Activated CD8-positive, alpha-beta T cell treated with anti-CD3 and anti-CD28 coated beads for 36 hours (primary cell): ENCODE results near the gene SOX18. TPM values are rescaled to one million over a fixed set of nuclear protein-coding genes. Genes with fewer than 3 reads are reported as not detected.

Source experiments
- ATAC-seq: fragments of 200-7000 bp; cut with Tn5 transposase; one replicate; pipeline ENCODE4 v1.10.0; 2021; ENCODE audit warnings: mild to moderate bottlenecking, moderate library complexity
- CTCF ChIA-PET: fragments of 350-600 bp; sonication (Branson Sonifier 250); formaldehyde crosslinking; loops from one replicate; lab custom pipeline; 2021; ENCODE audit warnings: antibody characterized with exemption; lab: Charles Lee
- POLR2A ChIA-PET: fragments of 350-600 bp; sonication (Branson Sonifier 250); formaldehyde crosslinking; loops from one replicate; lab custom pipeline; 2021; ENCODE audit warnings: antibody characterized with exemption; lab: Charles Lee
- DNase-seq: peaks from one replicate; pipeline ENCODE4 v3.0.0-alpha.2; 2020
- H3K27ac Mint-ChIP-seq: one replicate; pipeline ENCODE4 v1.8.0; 2021; ENCODE audit warnings: mild to moderate bottlenecking, mixed read lengths
- H3K27me3 Mint-ChIP-seq: one replicate; pipeline ENCODE4 v1.8.0; 2021; ENCODE audit warnings: mixed read lengths
- H3K36me3 Mint-ChIP-seq: one replicate; pipeline ENCODE4 v1.8.0; 2021; ENCODE audit warnings: low read depth, mixed read lengths
- H3K4me1 Mint-ChIP-seq: one replicate; pipeline ENCODE4 v1.8.0; 2021; ENCODE audit warnings: low read depth, mixed read lengths
- H3K4me3 Mint-ChIP-seq: one replicate; pipeline ENCODE4 v1.8.0; 2021; ENCODE audit warnings: mild to moderate bottlenecking, moderate library complexity, mixed read lengths
- H3K9me3 Mint-ChIP-seq: one replicate; pipeline ENCODE4 v1.8.0; 2021; ENCODE audit warnings: mixed read lengths
- intact Hi-C: fragments of 100-400 bp; cut with micrococcal nuclease; formaldehyde crosslinking; loops from one replicate; pipeline ENCODE4 v1.10.0; 2022
- total RNA-seq, 2 experiments: library from RNA; stranded (reverse); gene quantifications; one replicate each; pipeline ENCODE4 v1.2.3, GENCODE V29; 2021
- TF ChIP-seq, protein P1 (sequence below): fragments of 200-600 bp; IDR thresholded peaks from one replicate; pipeline ENCODE4 v1.8.0; 2022; ENCODE audit warnings: antibody characterized with exemption, mild to moderate bottlenecking

SOX18 gene
- total RNA-seq, 2 experiments from 2014 or later, result not detected

DNA sequence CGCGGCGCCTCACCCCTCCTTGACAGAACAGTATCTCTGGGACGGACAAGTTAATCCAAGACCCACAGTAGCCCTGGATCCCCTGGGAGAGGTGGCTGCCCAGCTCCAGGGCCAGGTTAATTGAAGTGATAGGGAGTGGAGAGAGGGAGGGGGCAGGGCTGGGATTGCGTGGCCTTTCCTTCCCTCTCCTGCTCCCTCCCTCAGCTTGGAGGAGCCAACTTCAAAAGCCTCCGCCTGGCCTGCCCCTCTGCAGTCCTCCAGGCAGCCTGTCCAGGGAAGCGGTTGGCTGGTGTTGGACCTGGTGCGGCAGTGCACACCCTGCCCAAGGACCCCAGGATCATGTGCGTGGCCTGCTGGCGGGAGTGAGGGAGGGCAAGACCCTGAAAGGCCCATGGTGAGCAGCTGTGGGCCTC is 13.5 kb downstream of the SOX18 start, which contains the start of gene C20orf204:
Gene C20orf204 (plus strand): TSS at position 250 of the 413 bp plus-strand sequence. CDS start 142 bp downstream, at position 392.
- Mint-ChIP-seq H3K27ac (peak within 1 kb of the TSS; percentile 94), H3K4me3 (peak within 1 kb of the TSS; percentile 42), H3K36me3 (peaks cover 9% of the 10 kb centered on the region), H3K4me1 (peaks cover 52% of the 10 kb centered on the region), H3K27me3 (peaks cover 2% of the 10 kb centered on the region), H3K9me3 (no peaks in the 10 kb centered on the region)
- ATAC-seq (no peak), DNase-seq (no peak)
- ChIA-PET CTCF (interaction anchor here (1.3 to 5.9 kb wide), 4 partner anchors 34 to 84 kb away, joined by 4 to 88 read pairs (median 8); partner anchors contain the start of genes PRPF6 and SAMD10), POLR2A (interaction anchor here (1.6 to 5.7 kb wide), 3 partner anchors 13 to 55 kb away, joined by 3 to 51 read pairs (median 5); partner anchors contain the start of genes PRPF6 and SAMD10)
- TF ChIP-seq, protein P1, sequence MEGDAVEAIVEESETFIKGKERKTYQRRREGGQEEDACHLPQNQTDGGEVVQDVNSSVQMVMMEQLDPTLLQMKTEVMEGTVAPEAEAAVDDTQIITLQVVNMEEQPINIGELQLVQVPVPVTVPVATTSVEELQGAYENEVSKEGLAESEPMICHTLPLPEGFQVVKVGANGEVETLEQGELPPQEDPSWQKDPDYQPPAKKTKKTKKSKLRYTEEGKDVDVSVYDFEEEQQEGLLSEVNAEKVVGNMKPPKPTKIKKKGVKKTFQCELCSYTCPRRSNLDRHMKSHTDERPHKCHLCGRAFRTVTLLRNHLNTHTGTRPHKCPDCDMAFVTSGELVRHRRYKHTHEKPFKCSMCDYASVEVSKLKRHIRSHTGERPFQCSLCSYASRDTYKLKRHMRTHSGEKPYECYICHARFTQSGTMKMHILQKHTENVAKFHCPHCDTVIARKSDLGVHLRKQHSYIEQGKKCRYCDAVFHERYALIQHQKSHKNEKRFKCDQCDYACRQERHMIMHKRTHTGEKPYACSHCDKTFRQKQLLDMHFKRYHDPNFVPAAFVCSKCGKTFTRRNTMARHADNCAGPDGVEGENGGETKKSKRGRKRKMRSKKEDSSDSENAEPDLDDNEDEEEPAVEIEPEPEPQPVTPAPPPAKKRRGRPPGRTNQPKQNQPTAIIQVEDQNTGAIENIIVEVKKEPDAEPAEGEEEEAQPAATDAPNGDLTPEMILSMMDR, result no peak
- intact Hi-C loops, result loop anchor here (10.0 kb wide), 1 partner anchor 51 kb away; the partner anchor contains the start of gene PRPF6

DNA sequence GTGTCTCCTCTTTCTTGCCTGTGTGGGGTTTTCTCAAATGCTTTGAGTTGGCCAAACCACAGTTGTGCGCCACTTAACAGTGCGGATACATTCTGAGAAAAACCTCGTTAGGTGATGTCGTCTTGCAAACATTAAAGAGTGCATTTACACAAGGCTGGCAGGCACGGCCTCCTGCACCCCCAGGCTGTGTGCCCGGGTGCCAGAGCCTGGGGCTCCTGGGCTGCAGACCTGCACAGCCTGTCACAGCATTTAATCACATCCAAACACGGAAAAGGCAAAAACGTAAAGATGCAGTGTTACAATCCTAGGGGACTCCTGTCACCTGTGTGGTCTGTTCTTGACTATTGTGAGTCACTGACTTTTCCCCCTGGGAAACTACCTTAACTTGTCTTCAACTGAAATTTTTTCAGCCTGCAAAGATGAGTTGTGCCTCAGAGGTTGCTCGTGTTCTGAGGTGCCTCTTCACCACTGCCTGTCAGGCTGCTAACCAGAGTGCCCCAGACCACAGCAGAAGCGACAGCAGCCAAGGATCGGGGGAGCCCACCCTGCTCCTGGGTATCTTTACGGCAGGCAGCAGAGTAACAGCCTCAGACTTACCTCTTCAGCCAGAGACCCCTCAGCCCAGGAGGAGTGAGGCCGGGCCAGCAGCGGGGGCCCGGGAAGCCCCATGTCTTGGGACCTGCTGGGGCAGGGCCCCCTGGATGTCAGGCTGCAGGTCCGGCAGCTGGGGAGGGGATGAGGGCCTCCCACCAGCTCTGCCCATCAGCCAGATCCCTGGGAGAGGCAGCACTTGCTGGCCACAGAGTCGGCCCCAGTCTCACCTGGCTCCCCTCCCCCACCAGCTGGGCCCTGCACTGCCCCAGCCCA is 14.1 kb downstream of the SOX18 start:
- intact Hi-C loops, result loop anchor here (10.0 kb wide), 1 partner anchor 50 kb away; the partner anchor contains the start of gene PRPF6
- ATAC-seq, result peak; percentile 60
- H3K27ac Mint-ChIP-seq, result peak overlapping the region; percentile 94
- H3K9me3 Mint-ChIP-seq, result no peaks in the 10 kb centered on the region
- DNase-seq, result peak; percentile 82
- CTCF ChIA-PET, result interaction anchor here (0.7 to 5.9 kb wide), 4 partner anchors 35 to 85 kb away, joined by 3 to 88 read pairs (median 6); partner anchors contain the start of genes PRPF6 and SAMD10
- H3K36me3 Mint-ChIP-seq, result peaks cover 12% of the 10 kb centered on the region
- TF ChIP-seq, protein P1, result no peak
- POLR2A ChIA-PET, result interaction anchor here (0.7 to 5.7 kb wide), 4 partner anchors 12 to 1228 kb away, joined by 3 to 51 read pairs (median 4); partner anchors contain the start of genes PRPF6 and SAMD10
- H3K4me3 Mint-ChIP-seq, result peak overlapping the region; percentile 42
- H3K27me3 Mint-ChIP-seq, result peaks cover 2% of the 10 kb centered on the region
- H3K4me1 Mint-ChIP-seq, result peaks cover 50% of the 10 kb centered on the region

DNA sequence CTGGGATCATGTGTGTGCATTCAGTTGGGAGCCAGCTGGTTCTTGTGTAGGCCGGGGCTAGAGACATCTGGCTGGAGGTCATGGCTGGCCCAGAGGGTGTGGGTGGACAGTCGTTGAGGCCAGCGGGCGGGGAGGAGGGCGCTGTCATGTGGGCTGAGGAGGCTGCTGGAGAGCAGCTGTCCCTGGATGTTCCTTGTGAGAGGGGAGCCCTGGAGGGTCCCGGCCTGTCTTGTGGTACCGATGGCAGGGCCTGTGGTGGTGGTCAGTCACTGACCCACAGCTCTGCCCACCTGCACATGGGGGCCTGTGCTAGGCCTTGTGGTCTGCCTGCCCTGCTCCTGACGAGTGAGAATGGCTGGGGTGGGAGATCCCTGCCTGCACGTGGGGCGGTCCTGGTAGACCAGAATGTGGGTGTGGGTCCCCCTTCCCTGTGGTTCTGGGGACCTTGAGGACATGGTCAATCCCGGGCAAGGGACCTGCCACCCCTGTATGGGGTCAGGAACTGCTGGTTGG is 15.4 kb downstream of the SOX18 start:
- peaks cover 2% of the 10 kb centered on the region for H3K27me3 Mint-ChIP-seq
- ChIA-PET POLR2A (interaction anchor here (0.6 kb wide), 1 partner anchor 27 kb away, joined by 3 read pairs; no protein-coding TSS in a partner anchor), CTCF (interaction anchor here (0.7 to 1.3 kb wide), 2 partner anchors 10 to 31 kb away, joined by 3 to 4 read pairs; no protein-coding TSS in a partner anchor)
- intact Hi-C loops, result loop anchor here (10.0 kb wide), 1 partner anchor 49 kb away; the partner anchor contains the start of gene PRPF6
- peak overlapping the region; percentile 94 for H3K27ac Mint-ChIP-seq
- no peak overlapping the region for H3K4me3 Mint-ChIP-seq
- ATAC-seq (no peak), DNase-seq (no peak)
- TF ChIP-seq, protein P1, result no peak
- H3K36me3 Mint-ChIP-seq, result peaks cover 15% of the 10 kb centered on the region
- H3K4me1 Mint-ChIP-seq, result peaks cover 40% of the 10 kb centered on the region
- no peaks in the 10 kb centered on the region for H3K9me3 Mint-ChIP-seq

DNA sequence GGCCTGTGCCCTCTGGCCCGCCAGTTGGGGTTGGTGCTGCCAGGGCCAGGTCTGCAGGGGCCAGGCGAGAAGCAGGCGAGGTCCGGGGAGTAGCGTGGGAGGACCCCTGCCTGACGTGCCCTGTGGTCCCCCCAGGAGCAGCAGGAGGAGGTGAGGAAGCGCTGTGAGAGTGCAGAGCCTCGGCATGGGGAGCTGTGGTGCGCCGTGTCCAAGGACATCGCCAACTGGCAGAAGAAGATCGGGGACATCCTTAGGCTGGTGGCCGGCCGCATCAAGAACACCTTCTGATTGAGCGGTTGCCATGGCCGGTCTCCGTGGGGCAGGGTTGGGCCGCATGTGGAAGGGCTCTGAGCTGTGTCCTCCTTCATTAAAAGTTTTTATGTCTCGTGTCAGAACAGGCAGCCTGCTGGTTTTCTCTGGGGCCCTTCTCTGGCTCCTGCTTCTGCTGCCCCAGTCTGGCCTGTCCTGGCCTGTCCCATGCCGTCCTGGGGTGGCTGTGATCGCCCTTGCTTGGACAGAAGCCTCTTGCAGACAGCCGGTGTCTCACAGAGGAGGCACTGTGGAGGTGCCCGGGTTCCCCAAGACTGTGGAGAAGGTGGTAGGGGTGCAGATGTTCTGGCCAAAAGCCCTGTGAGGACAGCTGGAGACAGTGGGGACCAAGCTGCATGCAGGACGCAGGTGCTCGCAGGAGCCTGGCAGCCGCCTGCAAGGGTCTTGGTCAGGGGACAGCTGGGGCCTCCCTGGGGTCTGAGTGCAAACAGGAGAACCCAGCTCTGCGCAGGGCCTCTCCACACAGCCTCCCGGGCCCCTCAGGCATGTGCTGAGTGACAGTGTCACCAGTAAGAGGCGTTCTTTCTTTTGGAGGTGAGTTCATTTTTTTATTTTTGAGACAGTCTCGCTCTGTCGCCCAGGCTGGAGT is 16.5 kb downstream of the SOX18 start:
- H3K27ac Mint-ChIP-seq, result peak overlapping the region; percentile 94
- intact Hi-C loops, result loop anchor here (10.0 kb wide), 1 partner anchor 48 kb away; the partner anchor contains the start of gene PRPF6

More for the DNA sequence above, 16.5 kb downstream of the SOX18 start:
- DNase-seq (no peak), ATAC-seq (no peak)
- TF ChIP-seq, protein P1, result no peak
- CTCF ChIA-PET, result interaction anchor here (1.3 kb wide), 1 partner anchor 30 kb away, joined by 4 read pairs; no protein-coding TSS in a partner anchor
- peaks cover 2% of the 10 kb centered on the region for H3K27me3 Mint-ChIP-seq
- H3K4me1 Mint-ChIP-seq, result peaks cover 39% of the 10 kb centered on the region
- H3K36me3 Mint-ChIP-seq, result peaks cover 17% of the 10 kb centered on the region
- POLR2A ChIA-PET, result interaction anchor here (0.6 kb wide), 1 partner anchor 12 kb away, joined by 3 read pairs; no protein-coding TSS in a partner anchor
- H3K4me3 Mint-ChIP-seq, result no peak overlapping the region
- H3K9me3 Mint-ChIP-seq, result no peaks in the 10 kb centered on the region
